B cell (primary cell): ENCODE data around the gene IL1RL1. TPM values are rescaled to one million over a fixed set of nuclear protein-coding genes. Genes with fewer than 3 reads are reported as not detected.
A peak's percentile ranks its signal among the peaks of the same experiment; 100 is the strongest.

Experiments
- ATAC-seq: fragments of 200-7000 bp; cut with Tn5 transposase; one replicate; pipeline ENCODE4 v1.10.0; 2021; ENCODE audit warnings: low read depth, mild to moderate bottlenecking, moderate number of reproducible peaks, moderate library complexity
- CTCF ChIA-PET: fragments of 350-600 bp; sonication (Branson Sonifier 250); formaldehyde crosslinking; loops from one replicate; lab custom pipeline; 2021; ENCODE audit warnings: antibody characterized with exemption, inconsistent platforms; lab: Charles Lee
- POLR2A ChIA-PET: fragments of 350-600 bp; sonication (Branson Sonifier 250); formaldehyde crosslinking; loops from one replicate; lab custom pipeline; 2021; ENCODE audit warnings: antibody characterized with exemption; lab: Charles Lee
- DNase-seq: peaks from one replicate; pipeline ENCODE4 v3.0.0; 2013
- H2AFZ ChIP-seq: 2 replicates; pipeline ENCODE4 v1.6.1; 2012; ENCODE audit warnings: mild to moderate bottlenecking, low read depth, low read length; ENCODE audit not compliant: insufficient read depth, poor library complexity, severe bottlenecking
- H3K27ac ChIP-seq, 2 donors: 1 replicate in 1 of 2; 2 replicates in 1 of 2; pipeline ENCODE4 v1.5.1; 2012 to 2013; ENCODE audit warnings: low read length in 2 of 2, mild to moderate bottlenecking in 2 of 2, moderate library complexity in 1 of 2
- H3K27me3 ChIP-seq, 4 experiments: fragments of 200-600 bp in 1 of 4; sonication (generic) in 1 of 4; replicated peaks in 1 of 4; 1 replicate in 2 of 4; 2 replicates in 2 of 4; pipeline versions ENCODE4 v1.6.1 to v1.7.0; 2013 to 2016; ENCODE audit warnings: low read length in 3 of 4, mild to moderate bottlenecking in 2 of 4, mixed read lengths in 1 of 4, moderate library complexity in 1 of 4; ENCODE audit not compliant: insufficient read depth in 4 of 4, control insufficient read depth in 3 of 4; ENCODE audit errors: control extremely low read depth in 1 of 4
- H3K36me3 ChIP-seq, 2 experiments: replicated peaks in 1 of 2; 1 replicate in 1 of 2; 2 replicates in 1 of 2; pipeline versions ENCODE4 v1.6.1 to v1.7.1; 2013; ENCODE audit warnings: low read length in 1 of 2; ENCODE audit not compliant: insufficient read depth in 2 of 2, control insufficient read depth in 1 of 2; ENCODE audit errors: control extremely low read depth in 1 of 2, extremely low read depth in 1 of 2
- H3K4me1 ChIP-seq, 2 donors: fragments of 200-600 bp in 1 of 2; sonication (generic) in 1 of 2; 1 replicate in 1 of 2; 2 replicates in 1 of 2; pipeline versions ENCODE4 v1.5.1 to v1.6.1; 2013 to 2017; ENCODE audit warnings: low read length in 2 of 2; ENCODE audit not compliant: control insufficient read depth in 2 of 2, insufficient read depth in 2 of 2
- H3K4me2 ChIP-seq: replicated peaks from 2 replicates; pipeline ENCODE3; 2012; ENCODE audit warnings: mild to moderate bottlenecking, low read depth, low read length; ENCODE audit not compliant: poor library complexity, severe bottlenecking
- H3K4me3 ChIP-seq, 5 experiments: fragments of 200-600 bp in 1 of 5; sonication (generic) in 1 of 5; 1 replicate in 3 of 5; 2 replicates in 2 of 5; pipeline versions ENCODE4 v1.5.1 to v1.7.0; 2011 to 2016; ENCODE audit warnings: low read length in 4 of 5, mild to moderate bottlenecking in 4 of 5, low read depth in 2 of 5, control low read depth in 1 of 5, moderate library complexity in 1 of 5; ENCODE audit not compliant: insufficient read depth in 1 of 5; ENCODE audit errors: control extremely low read depth in 1 of 5, extremely low read depth in 1 of 5
- H3K79me2 ChIP-seq: fragments of 200-600 bp; sonication (generic); one replicate; pipeline ENCODE4 v1.6.0; 2016; ENCODE audit warnings: low read length; ENCODE audit not compliant: control insufficient read depth, insufficient read depth
- H3K9ac ChIP-seq: fragments of 200-600 bp; sonication (generic); 2 replicates; pipeline ENCODE4 v1.6.1; 2017; ENCODE audit warnings: mild to moderate bottlenecking, low read length, moderate library complexity
- H3K9me3 ChIP-seq, 3 donors: one replicate each; pipeline versions ENCODE4 v1.6.1 to v1.7.1; 2013; ENCODE audit warnings: low read length in 2 of 3; ENCODE audit not compliant: control insufficient read depth in 2 of 3, insufficient read depth in 1 of 3; ENCODE audit errors: control extremely low read depth in 1 of 3
- H4K20me1 ChIP-seq: 2 replicates; pipeline ENCODE4 v1.6.0; 2012; ENCODE audit warnings: mild to moderate bottlenecking, low read length; ENCODE audit not compliant: insufficient read depth, control insufficient read depth, poor library complexity, severe bottlenecking
- H3K27ac Mint-ChIP-seq: one replicate; pipeline ENCODE4 v1.8.0; 2021; ENCODE audit warnings: mixed read lengths
- H3K27me3 Mint-ChIP-seq: one replicate; pipeline ENCODE4 v1.8.0; 2021; ENCODE audit warnings: mixed read lengths
- H3K4me1 Mint-ChIP-seq: one replicate; pipeline ENCODE4 v1.8.0; 2021; ENCODE audit warnings: mixed read lengths
- H3K4me3 Mint-ChIP-seq: one replicate; pipeline ENCODE4 v1.8.0; 2021; ENCODE audit warnings: mixed read lengths
- H3K9me3 Mint-ChIP-seq: one replicate; pipeline ENCODE4 v1.8.0; 2022; ENCODE audit warnings: mixed read lengths; ENCODE audit not compliant: insufficient read depth
- EZH2 ChIP-seq: IDR thresholded peaks from 2 replicates; pipeline ENCODE4 v1.6.1; 2012; ENCODE audit warnings: borderline replicate concordance, low read depth, mild to moderate bottlenecking, moderate library complexity, low read length; ENCODE audit not compliant: insufficient read depth, poor library complexity, severe bottlenecking
- WGBS: methylation state at CpG from one replicate; pipeline ENCODE4 v1.1.5; 2013; ENCODE audit warnings: missing lambda C conversion rate; ENCODE audit not compliant: insufficient coverage; 5-methylcytosine and 5-hydroxymethylcytosine counted together
- intact Hi-C: fragments of 100-400 bp; cut with micrococcal nuclease; formaldehyde crosslinking; loops from one replicate; pipeline ENCODE4 v1.10.0; 2022
- polyA plus RNA-seq: library from polyadenylated mRNA; depleted of rRNA; stranded (reverse); fragments of >200 nt; gene quantifications from 2 replicates; pipeline ENCODE4 v1.2.3, GENCODE V29; 2012
- total RNA-seq, 2 donors: library from RNA; stranded (reverse); fragments of 120-200 nt in 1 of 2; gene quantifications; 1 replicate in 1 of 2; 2 replicates in 1 of 2; pipeline versions ENCODE4 v1.2.3 to v1.2.4, GENCODE V29; 2013 to 2022
- TF ChIP-seq, protein P1 (sequence below): fragments of 200-600 bp; IDR thresholded peaks from one replicate; pipeline ENCODE4 v1.8.0; 2022; ENCODE audit warnings: antibody characterized with exemption, mild to moderate bottlenecking

The IL1RL1 gene
- total and polyA plus RNA-seq, 2 donors (not counting 1 experiment from before 2014, with no cell fraction given) = not detected

DNA sequence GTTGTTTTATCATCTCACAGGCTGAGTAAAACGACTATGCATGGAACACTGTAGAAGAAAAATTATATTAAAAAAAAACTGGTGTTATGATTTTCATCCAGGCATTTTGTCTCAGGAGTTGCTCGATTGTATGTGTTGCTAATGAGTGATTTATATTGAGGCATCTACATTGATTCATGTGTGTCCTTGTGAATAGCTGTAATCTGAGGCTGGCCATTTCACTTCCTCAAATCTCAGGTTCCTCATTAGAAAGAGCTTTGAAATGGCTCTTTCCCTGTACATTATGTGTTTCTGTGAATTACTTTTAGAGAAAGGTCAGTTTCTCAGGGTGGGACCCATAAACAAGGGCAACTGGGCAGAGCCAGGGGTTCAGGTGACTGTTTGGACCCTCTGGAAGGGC, 46.6 kb downstream of the IL1RL1 start:
- Histone ChIP-seq H3K4me3 (no peak overlapping the region), H3K4me2 (peak overlapping the region; percentile 5), H3K27me3 (no peaks in the 10 kb centered on the region), H4K20me1 (no peaks in the 10 kb centered on the region), H3K9ac (no peak overlapping the region), H2AFZ (no peak overlapping the region), H3K36me3 (no peaks in the 10 kb centered on the region), H3K27ac (no peak overlapping the region), H3K4me1 (peaks cover 9 to 23% of the 10 kb centered on the region in 2 donors), H3K79me2 (no peaks in the 10 kb centered on the region), H3K9me3 (no peaks in the 10 kb centered on the region)
- H3K9me3 Mint-ChIP-seq = no peaks in the 10 kb centered on the region
- H3K4me3 Mint-ChIP-seq = peak overlapping the region; percentile 27
- POLR2A ChIA-PET = interaction anchor here (0.7 kb wide), 1 partner anchor 284 kb away, joined by 3 read pairs; no protein-coding TSS in a partner anchor
- no peaks in the 10 kb centered on the region for H3K27me3 Mint-ChIP-seq
- intact Hi-C loops = loop anchor here (5.0 kb wide), 3 partner anchors 64 to 106 kb away; partner anchors contain the start of gene IL18RAP
- H3K4me1 Mint-ChIP-seq = peaks cover 23% of the 10 kb centered on the region
- CTCF ChIA-PET = interaction anchor here (0.8 to 2.6 kb wide), 2 partner anchors 86 to 118 kb away, joined by 3 to 9 read pairs; no protein-coding TSS in a partner anchor
- DNase-seq = peak; percentile 52
- ATAC-seq = no peak
- no peak overlapping the region for H3K27ac Mint-ChIP-seq
- TF ChIP-seq, protein P1, sequence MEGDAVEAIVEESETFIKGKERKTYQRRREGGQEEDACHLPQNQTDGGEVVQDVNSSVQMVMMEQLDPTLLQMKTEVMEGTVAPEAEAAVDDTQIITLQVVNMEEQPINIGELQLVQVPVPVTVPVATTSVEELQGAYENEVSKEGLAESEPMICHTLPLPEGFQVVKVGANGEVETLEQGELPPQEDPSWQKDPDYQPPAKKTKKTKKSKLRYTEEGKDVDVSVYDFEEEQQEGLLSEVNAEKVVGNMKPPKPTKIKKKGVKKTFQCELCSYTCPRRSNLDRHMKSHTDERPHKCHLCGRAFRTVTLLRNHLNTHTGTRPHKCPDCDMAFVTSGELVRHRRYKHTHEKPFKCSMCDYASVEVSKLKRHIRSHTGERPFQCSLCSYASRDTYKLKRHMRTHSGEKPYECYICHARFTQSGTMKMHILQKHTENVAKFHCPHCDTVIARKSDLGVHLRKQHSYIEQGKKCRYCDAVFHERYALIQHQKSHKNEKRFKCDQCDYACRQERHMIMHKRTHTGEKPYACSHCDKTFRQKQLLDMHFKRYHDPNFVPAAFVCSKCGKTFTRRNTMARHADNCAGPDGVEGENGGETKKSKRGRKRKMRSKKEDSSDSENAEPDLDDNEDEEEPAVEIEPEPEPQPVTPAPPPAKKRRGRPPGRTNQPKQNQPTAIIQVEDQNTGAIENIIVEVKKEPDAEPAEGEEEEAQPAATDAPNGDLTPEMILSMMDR = no peak
- TF ChIP-seq EZH2 = no peak
- WGBS = no CpG with 5 or more reads among the region's 2 CpGs

DNA sequence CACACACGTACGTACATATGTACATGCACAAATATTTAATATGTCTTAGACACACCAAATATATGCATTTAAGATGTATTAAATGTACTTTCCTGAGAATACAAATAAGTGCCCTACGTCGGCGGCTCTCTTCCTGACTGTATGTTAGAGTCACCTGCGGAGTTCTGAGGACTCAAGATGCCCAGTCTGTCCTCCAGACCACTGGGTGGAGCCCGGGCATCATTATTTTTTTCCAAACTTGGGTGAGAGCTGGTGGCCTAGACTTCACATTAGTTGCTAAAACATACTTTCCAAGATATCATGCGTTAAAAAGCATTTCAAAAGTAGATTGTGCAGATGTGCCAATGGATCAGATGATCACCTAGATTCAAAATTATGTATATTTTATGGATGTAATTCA, 47.1 kb downstream of the IL1RL1 start:
- peaks cover 9 to 23% of the 10 kb centered on the region in 2 donors for H3K4me1 ChIP-seq
- TF ChIP-seq, protein P1 = no peak
- no peak for TF ChIP-seq EZH2
- H3K9ac ChIP-seq = no peak overlapping the region
- H3K36me3 ChIP-seq = no peaks in the 10 kb centered on the region
- H3K27ac Mint-ChIP-seq = no peak overlapping the region
- H3K27me3 Mint-ChIP-seq = no peaks in the 10 kb centered on the region
- H3K27ac ChIP-seq = no peak overlapping the region
- DNase-seq (no peak), ATAC-seq (no peak)
- H3K79me2 ChIP-seq = no peaks in the 10 kb centered on the region
- no peaks in the 10 kb centered on the region for H4K20me1 ChIP-seq
- H3K4me3 ChIP-seq = no peak overlapping the region
- H3K4me3 Mint-ChIP-seq = no peak overlapping the region
- no peak overlapping the region for H2AFZ ChIP-seq
- ChIA-PET POLR2A (no interaction called here), CTCF (interaction anchor here (2.6 kb wide), 1 partner anchor 85 kb away, joined by 9 read pairs; no protein-coding TSS in a partner anchor)
- intact Hi-C loops = loop anchor here (5.0 kb wide), 3 partner anchors 64 to 106 kb away; partner anchors contain the start of gene IL18RAP
- no CpG with 5 or more reads among the region's 8 CpGs for whole genome bisulfite sequencing
- H3K27me3 ChIP-seq = no peaks in the 10 kb centered on the region
- H3K9me3 ChIP-seq = no peaks in the 10 kb centered on the region
- H3K4me1 Mint-ChIP-seq = peaks cover 23% of the 10 kb centered on the region
- no peaks in the 10 kb centered on the region for H3K9me3 Mint-ChIP-seq
- no peak overlapping the region for H3K4me2 ChIP-seq
